Hepatocyte (in vitro differentiated cells): ENCODE data around the gene AOAH.

Source experiments
- CTCF ChIP-seq: fragments of 200-600 bp; sonication (generic); IDR thresholded peaks from 2 replicates; pipeline ENCODE4 v1.5.1; 2016; ENCODE audit warnings: antibody characterized with exemption, mild to moderate bottlenecking; ENCODE audit not compliant: poor library complexity
- EZH2phosphoT487 ChIP-seq: fragments of 200-600 bp; sonication (generic); IDR thresholded peaks from one replicate; pipeline ENCODE4 v1.6.1; 2018; ENCODE audit warnings: antibody characterized with exemption, mild to moderate bottlenecking, low read depth, moderate library complexity; ENCODE audit not compliant: unreplicated experiment, severe bottlenecking

- TF ChIP-seq CTCF, result no peak
- no peak for TF ChIP-seq EZH2phosphoT487
Measured at GRCh38 chr7:36747280-36748016, 23.2 kb upstream of the AOAH start.
